Panc1 (cell line): ENCODE data around the gene TJP3. TPM values are rescaled to one million over a fixed set of nuclear protein-coding genes. Genes with fewer than 3 reads are reported as not detected.

Experiments
- ATAC-seq: fragments of 200-7000 bp; cut with Tn5 transposase; 2 replicates; pipeline ENCODE4 v1.9.1; 2020; ENCODE audit warnings: mild to moderate bottlenecking, moderate library complexity
- BruUV-seq: library from RNA; stranded (reverse); fragments of 400-500 nt; replicated peaks from 2 replicates; lab custom pipeline; 2021; lab: Mats Ljungman, UMichigan
- CTCF ChIA-PET: fragments of 300-600 bp; sonication (Branson Sonifier 250); formaldehyde crosslinking; loops from one replicate; lab custom pipeline; 2022; ENCODE audit warnings: antibody characterized with exemption; lab: Charles Lee
- POLR2A ChIA-PET: fragments of 300-600 bp; sonication (Branson Sonifier 250); formaldehyde crosslinking; loops from one replicate; lab custom pipeline; 2022; ENCODE audit warnings: antibody characterized with exemption; lab: Charles Lee
- DNase-seq: peaks from one replicate; pipeline ENCODE4 v3.0.0-alpha.2; 2010; ENCODE audit warnings: low read depth, low spot score
- H3K27ac ChIP-seq: 2 replicates; pipeline ENCODE4 v1.5.1; 2011; ENCODE audit warnings: mild to moderate bottlenecking, low read length, inconsistent platforms
- H3K27me3 ChIP-seq: fragments of 200-500 bp; sonication (Bioruptor generic); 2 replicates; pipeline ENCODE4 v1.6.0; 2014; ENCODE audit warnings: low read length, inconsistent platforms; ENCODE audit not compliant: control insufficient read depth, insufficient read depth
- H3K36me3 ChIP-seq: fragments of 200-500 bp; sonication (Bioruptor generic); 2 replicates; pipeline ENCODE4 v1.5.1; 2014; ENCODE audit warnings: inconsistent platforms, mild to moderate bottlenecking, low read length, moderate library complexity; ENCODE audit not compliant: control insufficient read depth, insufficient read depth
- H3K4me1 ChIP-seq: 2 replicates; pipeline ENCODE4 v1.5.1; 2011; ENCODE audit warnings: inconsistent platforms, mild to moderate bottlenecking, low read length, moderate library complexity; ENCODE audit not compliant: control insufficient read depth, insufficient read depth
- H3K4me3 ChIP-seq, 2 experiments: 2 replicates each; pipeline ENCODE4 v1.5.1; 2011 to 2012; ENCODE audit warnings: low read depth in 2 of 2, low read length in 2 of 2, mild to moderate bottlenecking in 2 of 2, inconsistent platforms in 1 of 2, moderate library complexity in 1 of 2
- H3K9me3 ChIP-seq: fragments of 200-500 bp; sonication (Bioruptor generic); 2 replicates; pipeline ENCODE4 v1.5.1; 2014; ENCODE audit warnings: low read depth, mild to moderate bottlenecking, inconsistent platforms, low read length, moderate library complexity; ENCODE audit not compliant: control insufficient read depth, insufficient read depth
- CTCF ChIP-seq: fragments of 450-650 bp; IDR thresholded peaks from 2 replicates; pipeline ENCODE4 v1.5.1; 2017; ENCODE audit warnings: mild to moderate bottlenecking
- POLR2AphosphoS5 ChIP-seq: IDR thresholded peaks from 2 replicates; pipeline ENCODE4 v1.6.1; 2012; ENCODE audit warnings: mild to moderate bottlenecking, low read depth, low read length, moderate library complexity
- REST ChIP-seq, 2 experiments: IDR thresholded peaks; 2 replicates each; pipeline ENCODE4 v1.6.1; 2011 to 2012; ENCODE audit warnings: low read depth in 2 of 2, control low read depth in 1 of 2, low read length in 1 of 2, mild to moderate bottlenecking in 1 of 2, moderate library complexity in 1 of 2; ENCODE audit not compliant: insufficient read depth in 1 of 2
- SIN3A ChIP-seq: IDR thresholded peaks from 2 replicates; pipeline ENCODE4 v1.6.1; 2012; ENCODE audit warnings: low read depth, mild to moderate bottlenecking, low read length, moderate library complexity, borderline replicate concordance; ENCODE audit not compliant: insufficient read depth
- TCF7L2 ChIP-seq: IDR thresholded peaks from 2 replicates; pipeline ENCODE4 v1.6.1; 2011; ENCODE audit warnings: mild to moderate bottlenecking, low read depth, low read length, inconsistent platforms
- in situ Hi-C: cut with HindIII; loops from 2 replicates; pipeline ENCODE4 v1.10.0; 2016; ENCODE audit warnings: low sequenced_read_pairs, low pct_unique_long_range_greater_than_20kb
- intact Hi-C: fragments of 100-400 bp; cut with micrococcal nuclease; formaldehyde crosslinking; loops from one replicate; pipeline ENCODE4 v1.10.0; 2022; ENCODE audit not compliant: unreplicated experiment
- total RNA-seq: library from RNA; stranded (reverse); gene quantifications from one replicate; pipeline ENCODE4 v1.2.1, GENCODE V29; 2021; ENCODE audit not compliant: unreplicated experiment

TJP3 gene
- total RNA-seq, 1 experiment from 2014 or later: 2.7 TPM

- H3K27me3 ChIP-seq: no peaks in the 10 kb centered on the region
- H3K4me3 ChIP-seq: no peak overlapping the region
- H3K9me3 ChIP-seq: no peaks in the 10 kb centered on the region
- no peaks in the 10 kb centered on the region for H3K36me3 ChIP-seq
- TF ChIP-seq TCF7L2: no peak
- TF ChIP-seq CTCF: no peak
- no peak for TF ChIP-seq POLR2AphosphoS5
- no peak for TF ChIP-seq SIN3A
- TF ChIP-seq REST (IDR thresholded peaks at IDR 0.05; ENCODE audit: insufficient read depth in 1 of 2, low read depth in 2 of 2, low read length in 1 of 2): no peak
- H3K27ac ChIP-seq: no peak overlapping the region
- ChIA-PET CTCF (no interaction called here), POLR2A (no interaction called here)
- no peak for ATAC-seq
- in situ Hi-C loops: no loop called here
- BruUV-seq: no TSS peak
- H3K4me1 ChIP-seq: peaks cover 8% of the 10 kb centered on the region
- no peak for DNase-seq
- intact Hi-C loops: no loop called here
These were observed 11.7 kb downstream of the TJP3 start for GRCh38 chr19:3719868-3720267.

- Histone ChIP-seq H3K9me3 (no peaks in the 10 kb centered on the region), H3K27ac (no peak overlapping the region), H3K4me3 (no peak overlapping the region), H3K36me3 (no peaks in the 10 kb centered on the region), H3K4me1 (peaks cover 8% of the 10 kb centered on the region), H3K27me3 (no peaks in the 10 kb centered on the region)
- ChIA-PET CTCF (no interaction called here), POLR2A (no interaction called here)
- ATAC-seq: no peak
- intact Hi-C loops: no loop called here
- in situ Hi-C loops: no loop called here
- BruUV-seq: no TSS peak
- no peak for DNase-seq
- TF ChIP-seq SIN3A (no peak), REST (IDR thresholded peaks at IDR 0.05; ENCODE audit: insufficient read depth in 1 of 2, low read depth in 2 of 2, low read length in 1 of 2) (no peak), TCF7L2 (no peak), POLR2AphosphoS5 (no peak), CTCF (no peak)
These were observed 12.2 kb downstream of the TJP3 start for GRCh38 chr19:3720349-3720917.
